HepG2 (cell line): ENCODE results near the gene ZNF561. TPM values are rescaled to one million over a fixed set of nuclear protein-coding genes. Genes with fewer than 3 reads are reported as not detected.

Experiments
- ARID5B ChIP-seq: IDR thresholded peaks from 2 replicates; pipeline ENCODE4 v1.4.0; 2020; ENCODE audit warnings: mild to moderate bottlenecking, missing genetic modification reagents
- GPN1 ChIP-seq: sonication (generic); formaldehyde crosslinking; IDR thresholded peaks from 2 replicates; pipeline ENCODE4 v1.5.1; 2020; ENCODE audit warnings: missing genetic modification reagents, borderline replicate concordance
- HMG20B ChIP-seq: conservative IDR thresholded peaks from 2 replicates; pipeline ENCODE4 v1.6.1; 2016; ENCODE audit warnings: missing genetic modification reagents, missing compliant biosample characterization
- HOXA5 ChIP-seq: sonication (generic); formaldehyde crosslinking; IDR thresholded peaks from 2 replicates; pipeline ENCODE4 v1.4.0; 2020; ENCODE audit warnings: missing genetic modification reagents
- JUN ChIP-seq: sonication (generic); formaldehyde crosslinking; IDR thresholded peaks from 2 replicates; pipeline ENCODE4 v1.4.0; 2020; ENCODE audit warnings: mild to moderate bottlenecking, missing genetic modification reagents
- MEIS1 ChIP-seq: sonication (generic); formaldehyde crosslinking; IDR thresholded peaks from 2 replicates; pipeline ENCODE4 v1.9.0; 2021; ENCODE audit warnings: mild to moderate bottlenecking, missing genetic modification reagents, moderate library complexity, borderline replicate concordance
- NFKB2 ChIP-seq: sonication (generic); formaldehyde crosslinking; IDR thresholded peaks from 2 replicates; pipeline ENCODE4 v1.4.0; 2020; ENCODE audit warnings: missing genetic modification reagents, borderline replicate concordance
- PAF1 ChIP-seq: IDR thresholded peaks from 2 replicates; pipeline ENCODE4 v1.6.1; 2016; ENCODE audit warnings: missing genetic modification reagents, missing compliant biosample characterization
- PBX2 ChIP-seq: IDR thresholded peaks from 2 replicates; pipeline ENCODE4 v1.6.1; 2016; ENCODE audit warnings: control low read depth
- RBM22 ChIP-seq: fragments of 200-400 bp; formaldehyde crosslinking; optimal IDR thresholded peaks from 2 replicates; pipeline ENCODE3; 2017; ENCODE audit warnings: mild to moderate bottlenecking, low read length, moderate library complexity
- SIN3A ChIP-seq: IDR thresholded peaks from 2 replicates; pipeline ENCODE4 v1.6.1; 2011; ENCODE audit warnings: low read depth, mild to moderate bottlenecking, control low read depth, low read length, borderline replicate concordance
- SKIL ChIP-seq: sonication (generic); formaldehyde crosslinking; IDR thresholded peaks from 2 replicates; pipeline ENCODE4 v1.8.0; 2022; ENCODE audit warnings: missing genetic modification reagents, mild to moderate bottlenecking, moderate library complexity, borderline replicate concordance
- SRY ChIP-seq: sonication (generic); formaldehyde crosslinking; IDR thresholded peaks from 2 replicates; pipeline ENCODE4 v1.8.0; 2022; ENCODE audit warnings: mild to moderate bottlenecking, missing genetic modification reagents
- SSRP1 ChIP-seq: IDR thresholded peaks from 2 replicates; pipeline ENCODE4 v1.6.1; 2016; ENCODE audit warnings: control low read depth
- TFDP1 ChIP-seq: IDR thresholded peaks from 2 replicates; pipeline ENCODE4 v1.6.1; 2016; ENCODE audit warnings: missing compliant biosample characterization, missing genetic modification reagents, borderline replicate concordance
- ZFP41 ChIP-seq: sonication (generic); formaldehyde crosslinking; IDR thresholded peaks from 2 replicates; pipeline ENCODE4 v1.4.0; 2020; ENCODE audit warnings: mild to moderate bottlenecking, missing genetic modification reagents, borderline replicate concordance
- ZIK1 ChIP-seq: sonication (generic); formaldehyde crosslinking; IDR thresholded peaks from 2 replicates; pipeline ENCODE4 v1.5.0; 2020; ENCODE audit warnings: mild to moderate bottlenecking, low read depth, missing genetic modification reagents, borderline replicate concordance
- ZNF17 ChIP-seq: sonication (generic); formaldehyde crosslinking; IDR thresholded peaks from 2 replicates; pipeline ENCODE4 v1.5.0; 2020; ENCODE audit warnings: mild to moderate bottlenecking, missing genetic modification reagents
- ZNF605 ChIP-seq: sonication (generic); formaldehyde crosslinking; IDR thresholded peaks from 2 replicates; pipeline ENCODE4 v1.8.0; 2022; ENCODE audit warnings: mild to moderate bottlenecking, missing genetic modification reagents
- ZNF713 ChIP-seq: sonication (generic); formaldehyde crosslinking; IDR thresholded peaks from 2 replicates; pipeline ENCODE4 v1.4.0; 2020; ENCODE audit warnings: mild to moderate bottlenecking, missing genetic modification reagents
- ZNF782 ChIP-seq: sonication (generic); formaldehyde crosslinking; IDR thresholded peaks from 2 replicates; pipeline ENCODE4 v1.4.0; 2020; ENCODE audit warnings: missing genetic modification reagents, mild to moderate bottlenecking, borderline replicate concordance
- polyA plus RNA-seq, 8 experiments: library from polyadenylated mRNA; depleted of rRNA in 3 of 8; stranded (reverse) in 7 of 8; unstranded in 1 of 8; fragments of >200 nt; fragmentation: Illumina TruSeq in 4 of 8; extraction: Trizol in 4 of 8; gene quantifications; 2 replicates each; pipeline versions ENCODE4 v1.2.1 to v1.2.3, GENCODE V29; 2011 to 2016; ENCODE audit warnings: low read depth in 4 of 8, missing spikeins in 1 of 8, mixed read lengths in 1 of 8; ENCODE audit not compliant: insufficient read depth in 1 of 8
- total RNA-seq, 5 experiments: library from RNA; depleted of rRNA; stranded (reverse); fragments of >200 nt; fragmentation: Illumina TruSeq; extraction: Trizol; gene quantifications; 2 replicates each; pipeline ENCODE4 v1.2.3, GENCODE V29; 2016; ENCODE audit warnings: low read depth in 1 of 5

The ZNF561 gene
- total and polyA plus RNA-seq, 2 of the 13 experiments (the other 11 are each of a cell fraction or from before 2014, with no cell fraction given), result 19.8 to 35.1 TPM

- TF ChIP-seq TFDP1 (CRISPR knock-in tag) (no peak), ZNF782 (CRISPR knock-in tag) (no peak), RBM22 (no peak), MEIS1 (CRISPR knock-in tag) (no peak), HMG20B (CRISPR knock-in tag) (no peak), SRY (CRISPR knock-in tag) (no peak), SKIL (no peak), ARID5B (CRISPR knock-in tag) (no peak; the same call in 1 of the 2 replicates), NFKB2 (CRISPR knock-in tag) (peak; percentile 66; the same call in 1 of the 2 replicates), HOXA5 (CRISPR knock-in tag) (peak; percentile 60; the same call in 1 of the 2 replicates), ZIK1 (CRISPR knock-in tag) (peak; percentile 43; the same call in 1 of the 2 replicates), PAF1 (CRISPR knock-in tag) (no peak), JUN (CRISPR knock-in tag) (peak; percentile 81; the same call in 1 of the 2 replicates), SSRP1 (no peak), PBX2 (CRISPR knock-in tag) (no peak), SIN3A (peak; percentile 82; the same call in 1 of the 2 replicates), ZFP41 (peak; percentile 33; the same call in 1 of the 2 replicates), GPN1 (CRISPR knock-in tag) (no peak), ZNF605 (CRISPR knock-in tag) (no peak), ZNF17 (CRISPR knock-in tag) (0 out of 2 replicates have a peak, but pooled peaks have one; percentile 42), ZNF713 (CRISPR knock-in tag) (0 out of 2 replicates have a peak, but pooled peaks have one; percentile 14)
Measured at GRCh38 chr19:9621156-9622037, at the start of gene ZNF561 (continued).
